Activated CD4-positive, alpha-beta T cell treated with anti-CD3 and anti-CD28 coated beads, Interleukin-2, amount 50 U/mL, for 1 hour (primary cell): ENCODE results near the gene SYN1.
A peak's percentile ranks its signal among the peaks of the same experiment; 100 is the strongest.
"Not testable (repeated sequence)": the region's sequence is repeated elsewhere in the genome, so short reads cannot be mapped to it uniquely, and the experiment has no call there.

ENCODE experiments used
- DNase-seq: peaks from one replicate; pipeline ENCODE4 v3.0.0-alpha.2; 2020

SYN1 gene

DNA sequence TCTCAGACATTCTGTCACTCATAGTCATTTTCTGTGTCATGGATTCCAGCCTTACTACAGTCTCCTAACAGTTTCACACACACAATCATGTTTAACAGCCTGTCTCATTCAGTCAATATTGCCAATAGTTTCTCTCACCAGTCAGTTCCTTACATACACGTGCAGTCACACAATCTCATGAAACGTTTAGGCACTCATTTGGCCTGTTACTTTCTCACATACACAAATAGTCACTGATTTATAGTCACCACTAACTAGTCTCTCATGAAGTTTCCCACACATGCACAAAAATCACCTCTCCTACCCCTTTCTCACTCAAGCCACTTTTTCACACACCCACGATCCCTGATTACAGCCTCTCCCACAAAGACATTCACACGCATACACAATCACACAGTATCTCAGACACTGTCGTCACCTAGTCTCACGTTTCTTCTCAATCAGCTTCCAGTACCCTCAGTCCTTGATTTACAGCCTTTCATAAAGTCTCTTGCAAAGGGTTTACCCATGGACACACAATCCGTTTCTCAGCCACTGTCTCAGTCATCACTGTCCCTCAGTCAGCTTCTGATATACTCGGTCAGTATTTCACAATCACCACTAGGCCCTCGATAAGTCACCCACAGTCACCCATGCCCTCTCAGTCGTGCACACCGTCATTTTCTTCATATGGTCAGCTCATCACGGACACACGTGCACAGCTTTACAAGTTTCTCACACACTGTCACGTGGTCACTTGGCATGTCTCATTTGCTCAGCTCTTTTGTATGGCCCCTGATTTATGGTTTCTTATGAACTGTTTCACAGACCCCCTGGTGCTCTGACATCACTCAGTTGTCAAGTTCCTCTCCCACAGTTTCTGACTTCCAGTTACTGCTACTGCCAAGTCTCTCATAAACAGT, 14.3 kb upstream of the SYN1 start:
- no peak for DNase-seq

DNA sequence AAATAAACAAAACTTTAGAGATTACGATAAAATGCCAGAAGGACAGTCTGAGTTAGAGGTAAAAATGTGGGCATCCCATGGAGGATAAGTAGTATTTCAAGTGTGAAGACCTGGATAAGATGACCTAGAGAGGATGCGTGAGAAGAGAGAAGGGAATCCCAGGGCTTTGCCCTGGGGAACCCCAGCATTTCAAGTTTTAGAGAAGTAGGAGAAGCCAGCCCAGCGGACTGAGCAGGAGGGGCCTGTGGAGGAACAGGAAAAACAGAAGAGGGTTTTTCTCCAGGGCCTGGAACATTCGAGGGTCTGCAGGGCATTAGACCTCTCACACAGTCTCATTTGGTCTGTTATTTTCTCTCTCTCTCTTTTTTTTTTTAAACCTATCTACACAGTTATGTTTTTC, 13.0 kb upstream of the SYN1 start:
- no peak for DNase-seq

DNA sequence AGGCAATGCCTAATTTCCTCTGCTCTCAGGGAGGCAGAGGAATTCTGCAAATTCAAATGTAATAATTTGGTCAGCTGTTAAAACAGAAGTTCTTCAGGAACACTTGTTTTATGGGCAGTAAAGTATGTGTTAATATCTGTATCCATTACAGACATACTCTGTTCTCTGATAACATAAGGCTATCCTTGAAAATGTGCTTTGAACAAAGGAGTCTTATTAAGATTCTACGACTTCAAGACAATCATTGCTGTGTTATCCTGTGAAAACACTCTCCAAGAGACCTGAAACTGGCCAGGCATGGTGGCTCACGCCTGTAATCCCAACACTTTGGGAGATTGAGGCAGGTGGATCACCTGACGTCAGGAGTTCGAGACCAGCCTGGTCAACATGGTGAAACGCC, 12.0 kb upstream of the SYN1 start:
- no peak for DNase-seq

DNA sequence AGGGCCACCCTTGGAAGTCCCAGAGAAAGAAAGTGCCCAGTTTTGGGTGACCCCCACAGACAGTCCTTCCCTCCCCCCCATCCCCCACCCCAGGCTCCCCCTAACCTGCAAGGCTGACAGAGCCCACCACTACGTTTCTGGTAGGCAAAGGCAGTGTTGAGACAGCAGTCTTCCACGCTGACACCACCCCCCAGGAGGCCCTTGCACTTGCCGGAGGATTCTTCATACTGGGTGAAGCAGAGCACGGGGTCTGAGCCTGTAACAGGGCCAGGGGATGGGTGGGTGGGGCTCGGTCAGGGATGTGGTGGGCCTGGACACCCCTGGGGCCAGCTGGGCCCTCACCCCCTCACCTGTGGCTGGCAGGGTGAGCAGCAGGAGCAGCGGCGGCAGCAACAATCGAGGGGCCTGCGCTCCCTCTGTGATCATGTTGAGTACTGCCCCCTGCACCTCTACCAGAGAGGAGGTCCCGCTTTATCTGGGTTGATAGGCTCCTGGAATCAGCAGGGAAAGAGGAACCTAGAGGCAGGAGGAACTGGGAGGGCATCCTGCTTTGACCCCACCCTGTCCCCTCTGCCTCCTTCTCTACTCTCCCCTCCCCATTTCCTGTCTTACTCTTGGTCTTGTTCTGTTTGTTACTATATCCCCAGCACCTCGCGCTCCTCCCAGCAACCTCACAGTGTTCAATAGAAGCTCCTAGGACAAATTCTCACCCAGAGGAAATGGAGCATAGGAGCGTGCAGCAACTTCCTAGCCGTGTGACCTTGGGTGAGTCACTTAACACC, 10.0 kb upstream of the SYN1 start, which contains the start of gene CFP:
Gene CFP (minus strand): TSS at position 512 of the 782 bp plus-strand sequence. CDS start 86 bp downstream, at position 426.
- no peak for DNase-seq

DNA sequence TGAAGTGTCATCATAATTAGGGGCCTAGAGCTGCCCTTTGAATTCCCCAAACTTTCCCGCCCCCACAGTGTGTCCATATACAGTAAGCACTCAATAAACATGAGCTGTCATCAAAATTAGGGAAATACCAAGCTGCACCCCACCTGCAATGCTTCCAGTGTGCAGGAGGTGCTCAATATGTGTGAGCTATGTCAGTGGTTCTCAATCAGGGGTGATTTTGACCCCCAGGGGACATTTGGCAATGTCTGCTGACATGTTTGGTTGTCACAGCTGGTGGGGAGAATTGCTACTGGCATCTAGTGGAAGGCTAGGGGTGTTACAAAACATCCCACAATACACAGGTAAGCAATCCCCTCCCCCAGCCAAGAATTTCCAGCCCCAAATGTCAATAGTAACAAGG, 9.3 kb upstream of the SYN1 start:
- no peak for DNase-seq

- DNase-seq, result no peak
Observed at GRCh38 chrX:47625365-47625764, 5.7 kb upstream of the SYN1 start.

GRCh38 chrX:47623540-47624027, 3.9 kb upstream of the SYN1 start:
- DNase-seq, result peak; percentile 36

DNA sequence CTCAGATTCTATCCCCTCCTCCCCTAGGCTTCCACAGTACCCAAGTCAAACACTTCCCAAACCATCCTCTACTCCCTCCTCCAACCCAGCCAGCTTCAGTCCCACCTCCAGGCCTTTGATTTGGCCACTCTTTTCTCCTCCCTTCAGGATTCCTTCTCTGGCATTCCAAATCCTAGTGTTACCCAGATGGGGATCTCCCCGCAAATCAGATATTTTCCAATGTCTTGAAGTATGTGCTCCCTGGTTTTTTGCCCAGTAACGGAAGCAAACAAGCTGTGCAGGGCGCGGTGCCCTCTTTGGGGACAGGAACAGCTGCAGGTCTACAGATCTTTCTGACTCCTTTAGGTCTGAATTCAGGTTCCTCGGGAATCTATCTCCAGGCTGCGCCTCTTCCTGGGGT, 2.2 kb upstream of the SYN1 start:
- DNase-seq, result no peak

- DNase-seq, result no peak
Observed at GRCh38 chrX:47620303-47620685, 637 bp upstream of the SYN1 start.

GRCh38 chrX:47618923-47619485, 653 bp downstream of the SYN1 start:
- DNase-seq, result no peak

GRCh38 chrX:47614618-47615017, 5.0 kb downstream of the SYN1 start:
- no peak for DNase-seq

DNA sequence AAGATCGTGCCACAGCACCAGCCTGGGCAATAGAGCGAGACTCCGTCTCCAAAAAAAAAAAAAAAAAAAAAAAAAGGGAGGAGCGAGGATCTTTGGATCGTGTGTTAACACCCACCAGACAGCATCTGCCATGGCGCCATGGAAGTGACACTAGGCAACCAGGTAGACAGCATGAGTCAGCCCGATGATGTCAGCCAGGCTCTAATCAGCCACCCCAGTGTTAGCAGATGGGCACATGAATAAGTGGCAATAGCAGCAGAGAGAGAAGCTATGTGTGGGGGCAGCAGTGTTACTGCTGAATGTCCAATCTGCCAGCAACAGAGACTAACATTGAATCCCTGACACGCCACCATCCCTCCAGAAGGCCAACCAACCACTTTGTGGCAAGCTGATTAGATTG, 6.6 kb downstream of the SYN1 start:
- no peak for DNase-seq

DNA sequence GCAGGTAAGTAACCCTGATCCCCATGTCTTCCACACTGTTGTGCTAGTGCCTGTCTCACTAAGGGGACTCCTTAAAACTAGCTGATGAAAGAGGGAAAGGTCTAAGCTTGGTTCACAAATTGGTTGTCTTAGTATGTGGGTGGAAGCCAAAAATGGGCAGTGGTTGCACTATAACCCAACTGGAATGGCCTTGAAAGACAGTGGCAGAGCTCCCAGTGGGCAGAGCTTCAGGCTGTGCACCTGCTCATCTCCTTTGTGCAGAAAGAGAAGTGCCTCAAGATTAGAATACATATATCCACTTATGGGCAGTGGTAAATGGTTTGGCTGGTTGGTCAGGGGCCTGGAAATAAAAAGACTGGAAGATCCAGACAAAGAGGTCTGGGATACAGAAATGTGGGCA, 7.2 kb downstream of the SYN1 start:
- DNase-seq, result no peak

DNA sequence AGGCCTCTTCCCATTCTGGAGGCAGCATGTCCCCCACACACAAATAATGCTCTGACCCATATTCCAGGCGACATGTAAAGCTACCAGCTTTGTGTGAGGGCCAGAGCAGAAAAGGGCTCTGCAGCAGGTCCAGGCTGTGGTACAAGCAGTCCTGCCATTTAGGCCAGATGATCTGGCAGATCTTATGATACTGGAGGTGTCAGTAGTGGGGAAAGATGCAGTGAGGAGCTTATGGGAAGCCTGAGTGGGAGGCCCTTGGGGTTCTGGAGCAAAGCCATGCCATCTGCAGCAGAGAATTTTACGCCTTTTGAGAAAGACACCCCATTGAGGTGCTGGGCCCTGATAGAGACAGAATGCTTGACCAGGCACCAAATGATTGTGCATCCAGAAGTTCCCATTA, 7.7 kb downstream of the SYN1 start:
- no peak for DNase-seq

DNA sequence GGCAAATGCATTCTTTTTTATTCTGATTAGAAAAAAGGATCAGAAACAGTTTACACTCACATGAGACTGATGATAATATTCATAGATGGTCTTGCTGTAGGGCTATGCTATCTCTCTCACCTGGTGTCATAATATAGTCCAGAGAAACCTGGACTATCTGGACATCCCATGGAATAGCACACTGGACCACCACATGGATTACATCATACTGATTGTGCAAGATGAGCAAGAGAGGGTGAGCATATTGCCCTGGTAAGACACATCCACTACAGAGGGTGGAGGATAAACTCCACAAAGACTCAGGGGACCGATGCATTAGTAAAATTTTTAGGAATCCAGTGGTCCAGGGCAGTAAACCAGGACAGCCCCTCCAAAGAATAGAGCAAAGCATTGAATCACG, 8.2 kb downstream of the SYN1 start:
- no peak for DNase-seq

DNA sequence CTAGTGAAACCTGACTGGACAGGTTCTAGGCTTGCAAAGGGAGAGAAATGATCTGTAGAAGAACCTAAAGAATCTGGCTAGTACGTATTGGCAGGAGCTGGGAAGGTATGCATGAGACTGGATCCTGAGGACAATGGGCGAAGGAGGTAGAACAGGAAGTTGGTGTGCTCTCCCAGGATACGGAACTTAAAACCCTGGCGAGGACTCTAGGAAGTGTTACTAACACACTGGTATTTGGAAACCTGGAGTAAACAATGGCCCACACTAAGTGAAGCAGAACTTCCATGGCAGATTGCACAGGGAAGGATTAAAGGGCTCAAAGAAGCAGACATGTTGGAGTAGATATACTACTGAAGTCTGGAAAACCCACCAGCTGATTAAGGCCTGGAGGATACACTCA, 9.1 kb downstream of the SYN1 start:
- DNase-seq, result no peak

DNA sequence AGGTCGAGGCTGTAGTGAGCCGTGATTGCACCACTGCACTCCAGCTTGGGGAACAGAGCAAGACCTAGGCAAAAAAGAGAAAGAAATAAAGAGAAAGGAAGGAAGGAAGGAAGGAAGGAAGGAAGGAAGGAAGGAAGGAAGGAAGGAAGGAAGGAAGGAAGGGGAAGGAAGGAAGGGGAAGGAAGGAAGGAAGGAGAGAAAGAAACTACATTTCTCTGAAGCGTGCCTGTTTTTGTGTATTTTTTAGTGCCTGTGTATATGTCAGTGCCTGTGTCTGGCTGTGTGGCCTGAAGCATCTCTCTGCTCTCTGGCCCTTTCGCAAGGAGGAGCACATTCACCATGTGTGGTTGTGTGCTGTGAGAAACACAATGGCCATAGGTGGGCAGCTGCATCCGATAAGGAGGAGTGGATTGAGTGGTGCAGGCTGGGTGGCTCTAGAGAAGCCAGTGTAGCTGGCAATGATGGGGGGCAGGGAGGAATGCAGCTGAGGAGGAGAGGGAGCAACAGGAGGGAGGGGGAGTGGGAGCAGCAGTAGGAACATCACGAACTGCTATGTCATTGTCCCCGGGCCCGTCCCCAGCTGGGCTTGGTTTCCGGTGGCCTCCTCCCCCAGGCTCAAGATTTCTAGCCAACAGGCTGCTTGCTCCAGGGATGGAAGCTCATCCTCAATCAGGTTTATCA, 11.4 kb downstream of the SYN1 start:
- DNase-seq, result no peak

DNA sequence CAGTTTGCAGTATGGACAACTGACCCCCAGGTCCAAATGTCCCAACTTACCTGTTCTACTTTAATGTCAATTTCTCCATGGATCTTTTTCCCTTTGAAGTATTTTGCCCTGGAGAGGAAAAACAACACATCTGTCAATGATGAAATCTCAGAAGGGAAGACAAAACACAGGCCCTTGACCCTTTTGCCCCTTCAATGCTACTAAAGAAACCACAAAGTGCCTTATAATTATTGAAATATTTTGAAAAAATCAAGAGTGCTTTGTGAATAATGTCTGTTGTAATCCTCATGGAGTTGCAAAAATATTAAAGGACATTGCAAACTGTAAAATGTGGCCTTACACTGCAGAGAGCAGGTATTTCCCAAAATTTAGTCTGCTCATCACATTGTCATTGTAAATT, 12.6 kb downstream of the SYN1 start:
- no peak for DNase-seq

- no peak for DNase-seq
Observed at GRCh38 chrX:47605024-47605423, 14.6 kb downstream of the SYN1 start.

DNA sequence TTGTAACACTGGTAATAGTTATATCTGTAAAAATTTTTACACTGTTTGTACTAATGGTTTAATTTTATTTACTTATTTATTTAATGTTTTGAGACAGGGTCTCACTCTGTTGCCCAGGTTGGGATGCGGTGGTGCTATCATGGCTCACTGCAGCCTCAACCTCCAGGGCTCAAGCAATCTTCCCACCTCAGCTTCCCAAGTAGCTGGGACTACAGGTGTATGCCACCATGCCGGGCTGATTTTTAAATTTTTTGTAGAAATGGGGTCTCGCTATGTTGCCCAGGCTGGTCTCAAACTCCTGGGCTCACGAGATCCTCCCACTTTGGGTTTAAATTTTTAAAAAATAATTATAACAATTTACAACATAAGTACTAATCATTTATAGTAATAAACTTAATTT, 16.5 kb downstream of the SYN1 start:
- not testable (repeated sequence) for DNase-seq

- no peak for DNase-seq
Observed at GRCh38 chrX:47597222-47597621, 22.4 kb downstream of the SYN1 start.

DNA sequence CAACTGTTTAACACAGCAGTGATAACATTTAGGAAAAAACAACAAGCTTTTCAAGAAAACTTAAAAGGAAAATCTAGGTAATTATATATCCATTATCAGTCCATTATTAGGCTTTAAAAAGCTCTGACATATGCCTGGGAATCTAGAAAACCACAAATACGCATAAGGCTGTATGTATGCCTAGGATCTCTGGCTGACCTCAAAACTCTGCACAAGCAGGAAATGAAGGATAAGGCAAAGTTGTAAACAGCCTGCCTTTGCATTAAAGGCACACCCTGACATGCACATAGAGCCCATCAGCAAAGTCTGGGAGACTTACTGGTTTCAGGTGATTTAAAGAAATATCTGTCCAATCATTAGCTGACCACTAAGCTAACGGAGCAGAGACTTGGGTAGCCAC, 23.4 kb downstream of the SYN1 start:
- no peak for DNase-seq

DNA sequence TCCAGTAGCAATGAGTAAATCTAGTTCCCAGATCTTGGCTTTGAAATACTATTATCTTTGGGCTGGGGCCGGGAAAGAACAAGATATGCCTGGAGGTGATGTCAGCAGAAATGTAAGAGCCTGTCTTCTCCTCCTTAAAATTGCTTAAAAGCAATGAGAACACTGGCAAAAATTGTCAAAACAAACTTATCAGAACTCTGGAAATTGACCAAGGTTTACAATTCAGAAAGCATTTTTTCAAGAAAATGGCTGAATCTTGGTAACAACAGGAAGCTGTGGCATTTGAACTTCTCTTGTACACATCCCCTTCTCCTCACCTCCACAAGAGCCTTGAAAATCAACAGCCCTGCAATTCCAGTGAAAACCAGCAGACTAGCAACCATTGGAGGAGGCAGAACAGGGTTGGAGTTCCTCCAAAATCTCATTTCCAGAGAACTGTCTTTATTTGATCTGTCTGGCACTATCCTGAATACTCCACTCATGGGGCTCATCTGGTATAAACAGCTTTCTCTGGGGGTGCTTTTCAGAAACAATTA, 23.9 kb downstream of the SYN1 start:
- no peak for DNase-seq
